Activated naive CD8-positive, alpha-beta T cell treated with anti-CD3 and anti-CD28 coated beads for 36 hours (primary cell): Measurements from ENCODE around the gene CCDC30. TPM values are rescaled to one million over a fixed set of nuclear protein-coding genes. Genes with fewer than 3 reads are reported as not detected.
A peak's percentile ranks its signal among the peaks of the same experiment; 100 is the strongest.
"Not testable (repeated sequence)": the region's sequence is repeated elsewhere in the genome, so short reads cannot be mapped to it uniquely, and the experiment has no call there.

ENCODE experiments used
- DNase-seq: peaks from one replicate; pipeline ENCODE4 v3.0.0; 2021
- H3K27ac Mint-ChIP-seq: one replicate; pipeline ENCODE4 v1.8.0; 2022; ENCODE audit warnings: mild to moderate bottlenecking, moderate library complexity, mixed read lengths
- H3K27me3 Mint-ChIP-seq: one replicate; pipeline ENCODE4 v1.8.0; 2022; ENCODE audit warnings: mild to moderate bottlenecking, mixed read lengths
- H3K36me3 Mint-ChIP-seq: one replicate; pipeline ENCODE4 v1.8.0; 2021; ENCODE audit warnings: mild to moderate bottlenecking, mixed read lengths
- H3K4me1 Mint-ChIP-seq: one replicate; pipeline ENCODE4 v1.8.0; 2021; ENCODE audit warnings: mixed read lengths
- H3K4me3 Mint-ChIP-seq: one replicate; pipeline ENCODE4 v1.8.0; 2022; ENCODE audit warnings: mild to moderate bottlenecking, moderate library complexity, mixed read lengths
- H3K9me3 Mint-ChIP-seq: one replicate; pipeline ENCODE4 v1.8.0; 2022; ENCODE audit warnings: mixed read lengths
- total RNA-seq, 2 experiments: library from RNA; stranded (reverse); gene quantifications; one replicate each; pipeline ENCODE4 v1.2.3, GENCODE V29; 2021

The CCDC30 gene
- total RNA-seq, 2 experiments from 2014 or later: 0.72 to 1.0 TPM

DNA sequence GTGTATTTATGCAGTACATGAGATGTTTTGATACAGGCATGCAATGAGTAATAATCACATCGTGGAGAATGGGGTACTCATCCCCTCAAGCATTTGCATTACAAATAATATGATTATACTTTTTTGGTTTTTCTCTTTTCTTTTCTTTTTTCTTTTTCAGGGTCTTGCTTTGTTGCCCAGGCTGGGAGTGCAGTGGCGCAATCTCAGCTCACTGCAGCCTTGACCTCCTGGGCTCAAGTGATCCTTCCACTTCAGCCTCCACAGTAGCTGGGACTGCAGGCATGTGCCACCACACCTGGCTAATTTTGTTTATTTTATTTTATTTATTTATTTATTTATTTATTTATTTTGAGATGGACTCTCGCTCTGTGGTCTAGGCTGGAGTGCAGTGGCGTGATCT lies 158.1 kb downstream of the CCDC30 start:
- not testable (repeated sequence) for DNase-seq, H3K9me3 Mint-ChIP-seq, H3K27ac Mint-ChIP-seq, H3K4me3 Mint-ChIP-seq, H3K27me3 Mint-ChIP-seq, H3K4me1 Mint-ChIP-seq, H3K36me3 Mint-ChIP-seq

DNA sequence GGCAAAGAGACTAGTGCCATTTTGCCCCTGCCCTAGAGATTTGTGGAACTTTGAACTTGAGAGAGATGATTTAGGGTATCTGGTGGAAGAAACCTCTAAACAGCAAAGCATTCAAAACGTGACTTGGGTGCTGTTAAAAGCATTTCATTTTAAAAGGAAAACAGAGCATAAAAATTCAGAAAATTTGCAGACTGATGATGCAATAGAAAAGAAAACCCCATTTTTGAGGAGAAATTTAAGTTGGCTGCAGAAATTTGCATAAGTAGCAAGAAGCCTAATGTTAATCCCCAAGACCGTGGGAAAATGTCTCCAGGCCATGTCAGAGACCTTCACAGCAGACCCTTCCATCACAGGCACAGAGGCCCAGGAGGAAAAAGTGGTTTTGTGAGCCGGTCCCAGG lies 164.1 kb downstream of the CCDC30 start:
- not testable (repeated sequence) for H3K4me1 Mint-ChIP-seq, H3K9me3 Mint-ChIP-seq, H3K4me3 Mint-ChIP-seq, H3K36me3 Mint-ChIP-seq, H3K27me3 Mint-ChIP-seq, H3K27ac Mint-ChIP-seq, DNase-seq

DNA sequence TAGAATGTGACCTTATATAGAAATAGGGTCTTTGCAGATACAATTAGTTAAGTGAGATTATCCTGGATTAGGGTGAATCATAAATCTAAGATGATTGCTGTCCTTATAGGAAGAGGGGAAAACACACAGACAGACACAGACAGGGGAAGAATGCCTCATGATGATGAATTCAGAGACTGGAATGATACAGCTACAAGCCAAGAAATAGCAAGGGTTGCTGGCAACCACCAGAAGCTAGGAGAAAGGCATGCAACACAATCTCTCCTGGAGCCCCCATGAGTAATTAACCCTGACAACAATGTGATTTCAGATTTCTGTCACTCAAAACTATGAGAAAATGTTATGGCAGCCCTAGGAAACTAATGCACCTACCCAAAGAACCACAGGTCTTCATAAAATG lies 176.0 kb downstream of the CCDC30 start:
- no peak overlapping the region for H3K27ac Mint-ChIP-seq
- H3K36me3 Mint-ChIP-seq: no peaks in the 10 kb centered on the region
- DNase-seq: no peak
- H3K4me3 Mint-ChIP-seq: no peak overlapping the region
- no peaks in the 10 kb centered on the region for H3K4me1 Mint-ChIP-seq
- no peaks in the 10 kb centered on the region for H3K27me3 Mint-ChIP-seq
- no peaks in the 10 kb centered on the region for H3K9me3 Mint-ChIP-seq

DNA sequence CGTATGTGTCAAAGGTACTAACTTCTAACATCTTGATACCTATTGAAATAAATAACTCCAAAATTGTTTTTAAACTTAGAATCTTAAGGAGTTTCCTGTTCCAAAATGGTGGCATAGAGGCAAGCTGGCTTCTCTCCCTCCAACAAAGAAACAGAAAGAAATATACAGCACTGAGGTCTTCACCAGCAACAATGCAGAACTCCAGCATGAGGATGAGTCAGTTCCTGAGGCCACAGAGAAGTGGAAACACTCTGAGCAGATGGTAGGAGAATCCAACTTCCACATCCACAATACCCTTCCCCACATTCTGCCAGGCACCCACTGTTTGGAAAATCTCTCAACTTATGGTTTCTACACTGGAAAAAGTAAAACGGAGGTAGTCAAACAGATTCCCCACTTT lies 183.0 kb downstream of the CCDC30 start:
- Mint-ChIP-seq H3K4me1 (no peaks in the 10 kb centered on the region), H3K36me3 (peaks cover 12% of the 10 kb centered on the region), H3K9me3 (peaks cover 11% of the 10 kb centered on the region), H3K27ac (no peak overlapping the region), H3K27me3 (no peaks in the 10 kb centered on the region), H3K4me3 (no peak overlapping the region)
- no peak for DNase-seq

DNA sequence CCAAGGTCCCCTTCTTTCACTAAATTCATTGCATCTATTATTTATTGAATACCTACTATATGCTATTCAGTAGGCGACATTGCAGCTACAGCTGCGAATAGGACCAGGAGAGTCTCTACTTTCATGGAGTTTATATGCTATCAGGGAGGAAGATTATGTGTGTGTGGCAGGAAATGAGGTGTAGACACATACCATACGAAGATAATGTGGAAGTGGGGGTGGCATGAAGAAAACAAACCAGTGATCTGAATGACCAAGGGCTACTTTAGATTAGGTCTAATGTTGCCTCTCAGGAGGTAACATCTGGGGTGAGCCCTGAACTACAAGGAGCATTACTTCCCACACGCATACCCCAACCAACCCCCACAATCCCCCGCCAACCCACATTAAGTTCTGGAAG lies 194.1 kb downstream of the CCDC30 start:
- peaks cover 35% of the 10 kb centered on the region for H3K4me1 Mint-ChIP-seq
- no peaks in the 10 kb centered on the region for H3K27me3 Mint-ChIP-seq
- peaks cover 31% of the 10 kb centered on the region for H3K36me3 Mint-ChIP-seq
- H3K9me3 Mint-ChIP-seq: peaks cover 3% of the 10 kb centered on the region
- DNase-seq: no peak
- peak overlapping the region; percentile 95 for H3K4me3 Mint-ChIP-seq
- H3K27ac Mint-ChIP-seq: peak overlapping the region; percentile 98

DNA sequence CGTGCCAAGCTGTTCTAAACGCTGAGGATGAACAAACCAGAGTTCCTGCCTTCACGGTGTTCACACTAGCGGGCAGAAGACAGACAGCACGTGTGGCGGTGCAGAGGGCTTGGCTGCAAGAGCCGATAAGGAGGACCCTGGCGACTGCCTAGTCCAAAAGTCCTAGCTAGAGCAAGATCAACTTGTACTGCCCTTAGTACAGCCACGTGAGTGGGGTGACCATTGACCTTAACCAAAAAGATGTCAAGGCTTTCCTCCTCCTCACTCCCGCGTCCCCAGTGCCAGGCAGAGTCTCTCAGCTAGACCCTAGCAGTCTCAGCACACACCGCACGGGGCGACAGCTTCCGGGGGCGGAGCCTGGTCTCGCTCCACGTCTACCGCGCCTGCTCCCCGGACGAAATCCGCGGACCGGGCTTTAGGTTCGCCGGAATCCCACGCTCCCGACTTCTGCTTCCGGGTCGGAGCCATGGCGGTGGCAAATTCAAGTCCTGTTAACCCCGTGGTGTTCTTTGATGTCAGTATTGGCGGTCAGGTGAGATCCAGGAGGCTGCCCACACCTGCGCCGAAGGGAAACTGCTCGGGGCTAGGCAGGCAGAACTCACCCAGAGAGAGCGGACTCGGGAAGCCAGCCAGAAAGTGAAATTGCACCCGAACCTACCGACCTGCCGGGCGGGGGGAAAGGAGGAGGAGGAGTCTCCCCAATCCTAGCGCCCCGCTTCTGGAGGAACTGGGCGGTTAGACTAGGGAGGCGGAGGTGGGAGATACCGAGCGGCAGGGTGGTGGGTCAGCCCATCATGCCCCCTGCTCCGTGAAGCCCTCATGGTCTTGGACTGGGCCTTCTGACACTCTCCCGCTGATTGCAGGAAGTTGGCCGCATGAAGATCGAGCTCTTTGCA lies 195.1 kb downstream of the CCDC30 start, which contains the start of gene PPIH:
Gene PPIH (plus strand): TSS at position 443 of the 896 bp plus-strand sequence. CDS start 24 bp downstream, at position 467.
- Mint-ChIP-seq H3K4me3 (peak within 1 kb of the TSS; percentile 95), H3K9me3 (peaks cover 3% of the 10 kb centered on the region), H3K36me3 (peaks cover 31% of the 10 kb centered on the region), H3K27ac (peak within 1 kb of the TSS; percentile 98), H3K27me3 (no peaks in the 10 kb centered on the region), H3K4me1 (peaks cover 35% of the 10 kb centered on the region)
- DNase-seq: peak; percentile 97

DNA sequence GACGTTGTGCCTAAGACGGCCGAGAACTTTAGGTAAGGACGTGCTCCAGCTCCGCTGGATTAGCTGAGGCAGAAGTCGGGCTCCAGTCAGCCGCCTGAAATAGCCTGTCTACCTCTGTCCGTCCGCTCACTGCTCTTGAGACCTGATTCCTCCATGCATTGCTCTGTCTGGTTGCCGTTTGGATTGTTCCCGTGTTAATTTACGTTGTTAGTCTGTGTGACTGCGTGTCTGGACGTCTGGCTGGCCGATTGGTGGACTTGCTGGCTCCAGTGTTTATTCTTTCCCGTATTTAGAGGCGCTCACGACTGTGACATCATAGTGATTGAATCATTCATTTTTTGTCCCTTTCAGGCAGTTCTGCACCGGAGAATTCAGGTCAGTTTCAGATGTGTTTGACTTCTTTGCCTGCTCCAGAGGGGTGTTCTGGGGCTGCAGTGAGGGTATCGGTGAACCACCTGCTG lies 195.8 kb downstream of the CCDC30 start:
- H3K4me1 Mint-ChIP-seq: peaks cover 35% of the 10 kb centered on the region
- H3K27me3 Mint-ChIP-seq: no peaks in the 10 kb centered on the region
- peaks cover 34% of the 10 kb centered on the region for H3K36me3 Mint-ChIP-seq
- peak overlapping the region; percentile 98 for H3K27ac Mint-ChIP-seq
- H3K4me3 Mint-ChIP-seq: peak overlapping the region; percentile 95
- DNase-seq: no peak
- peaks cover 3% of the 10 kb centered on the region for H3K9me3 Mint-ChIP-seq

DNA sequence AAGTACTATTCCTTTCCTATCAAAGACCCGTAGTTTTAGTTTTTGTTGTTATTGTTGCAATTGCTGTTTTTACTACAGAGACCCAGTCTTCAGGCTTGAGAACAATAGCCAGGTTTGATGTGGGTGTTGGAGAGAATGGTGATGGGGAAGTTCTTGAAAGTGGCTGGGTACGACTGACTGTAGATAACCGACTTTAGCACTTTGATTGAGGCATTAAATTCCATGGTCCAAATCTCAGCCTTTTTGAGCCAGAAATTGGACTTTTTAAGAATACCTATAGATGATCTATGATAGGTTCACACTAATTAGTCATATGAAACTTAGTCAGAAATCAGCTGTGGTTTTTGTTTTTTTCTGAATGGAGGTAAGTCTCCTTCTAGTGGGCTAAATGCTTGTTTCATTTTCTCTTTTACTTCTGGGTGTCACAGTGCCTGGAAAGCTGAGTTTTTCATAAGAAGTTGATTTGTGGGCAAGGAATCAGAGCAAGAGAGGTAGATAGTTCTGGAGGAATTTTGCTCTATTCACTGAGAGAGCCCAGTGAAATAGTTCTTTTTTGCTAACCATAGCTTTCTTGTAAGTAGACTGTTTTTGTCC lies 197.9 kb downstream of the CCDC30 start:
- no peaks in the 10 kb centered on the region for H3K27me3 Mint-ChIP-seq
- H3K27ac Mint-ChIP-seq: peak overlapping the region; percentile 79
- DNase-seq: no peak
- peaks cover 35% of the 10 kb centered on the region for H3K4me1 Mint-ChIP-seq
- H3K4me3 Mint-ChIP-seq: peak overlapping the region; percentile 53
- H3K36me3 Mint-ChIP-seq: peaks cover 39% of the 10 kb centered on the region
- H3K9me3 Mint-ChIP-seq: peaks cover 3% of the 10 kb centered on the region

DNA sequence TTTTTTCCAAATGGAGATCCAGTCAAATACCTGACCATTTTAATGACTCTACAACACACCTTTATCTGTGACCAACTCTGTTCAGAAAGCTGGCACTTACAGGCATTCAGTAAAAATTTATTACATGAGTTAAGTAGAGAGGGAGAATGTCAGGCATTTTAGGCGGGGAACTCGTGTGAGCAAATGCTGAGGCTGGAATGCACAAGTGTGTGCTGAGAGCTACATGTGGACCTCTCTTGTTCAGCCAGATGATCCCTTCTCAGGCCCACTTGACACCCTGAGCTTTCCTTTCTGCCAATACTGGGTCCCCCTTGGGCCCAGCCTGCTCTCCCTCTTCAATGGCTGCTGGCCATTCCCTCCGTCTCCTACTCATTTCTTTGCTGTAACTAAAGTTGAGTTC lies 206.8 kb downstream of the CCDC30 start:
- H3K4me3 Mint-ChIP-seq: no peak overlapping the region
- H3K9me3 Mint-ChIP-seq: no peaks in the 10 kb centered on the region
- H3K27me3 Mint-ChIP-seq: no peaks in the 10 kb centered on the region
- no peak overlapping the region for H3K27ac Mint-ChIP-seq
- H3K4me1 Mint-ChIP-seq: no peaks in the 10 kb centered on the region
- DNase-seq: no peak
- peaks cover 32% of the 10 kb centered on the region for H3K36me3 Mint-ChIP-seq

DNA sequence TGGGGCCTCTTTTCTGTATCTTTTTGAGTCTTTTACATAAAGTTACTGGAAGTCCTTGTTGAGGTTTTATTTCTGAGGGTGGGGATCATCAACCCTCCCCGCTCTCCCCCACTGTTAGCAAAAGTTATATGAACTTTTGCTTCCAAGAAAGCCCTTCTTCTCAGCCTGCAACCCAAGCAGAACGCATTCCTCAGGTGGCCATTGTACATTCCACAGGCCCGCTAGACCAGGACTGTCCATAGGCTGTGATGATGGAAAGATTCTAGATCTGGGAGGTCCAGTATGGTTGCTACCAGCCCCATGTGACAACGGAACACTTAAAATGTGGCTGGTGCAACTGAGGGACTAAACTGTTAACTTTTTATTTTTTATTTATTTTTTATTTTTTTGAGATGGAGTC lies 207.3 kb downstream of the CCDC30 start:
- Mint-ChIP-seq H3K9me3 (no peaks in the 10 kb centered on the region), H3K27ac (no peak overlapping the region), H3K27me3 (no peaks in the 10 kb centered on the region), H3K4me1 (no peaks in the 10 kb centered on the region), H3K36me3 (peaks cover 32% of the 10 kb centered on the region), H3K4me3 (no peak overlapping the region)
- no peak for DNase-seq

DNA sequence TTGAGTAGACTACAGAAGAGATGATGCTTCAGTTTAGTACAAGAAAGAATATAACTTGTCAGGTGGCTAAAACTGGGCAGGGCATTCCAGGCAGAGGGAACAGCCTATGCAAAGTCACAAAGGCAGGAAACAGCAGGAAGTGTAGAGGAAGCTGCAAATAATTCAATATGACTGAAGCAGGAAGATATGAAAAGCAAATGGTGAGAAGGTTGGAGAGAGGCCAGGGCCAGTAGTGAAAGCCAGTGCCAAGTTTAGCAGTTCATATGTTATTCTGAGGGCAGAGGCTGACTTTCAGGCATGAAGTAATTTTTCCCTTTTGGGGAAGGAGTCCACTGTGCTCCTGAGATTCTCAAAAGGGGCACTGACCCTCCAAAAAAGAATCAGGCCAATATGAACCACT lies 211.1 kb downstream of the CCDC30 start:
- peaks cover 3% of the 10 kb centered on the region for H3K4me1 Mint-ChIP-seq
- DNase-seq: no peak
- H3K4me3 Mint-ChIP-seq: no peak overlapping the region
- no peaks in the 10 kb centered on the region for H3K9me3 Mint-ChIP-seq
- peaks cover 28% of the 10 kb centered on the region for H3K36me3 Mint-ChIP-seq
- H3K27ac Mint-ChIP-seq: no peak overlapping the region
- H3K27me3 Mint-ChIP-seq: no peaks in the 10 kb centered on the region

DNA sequence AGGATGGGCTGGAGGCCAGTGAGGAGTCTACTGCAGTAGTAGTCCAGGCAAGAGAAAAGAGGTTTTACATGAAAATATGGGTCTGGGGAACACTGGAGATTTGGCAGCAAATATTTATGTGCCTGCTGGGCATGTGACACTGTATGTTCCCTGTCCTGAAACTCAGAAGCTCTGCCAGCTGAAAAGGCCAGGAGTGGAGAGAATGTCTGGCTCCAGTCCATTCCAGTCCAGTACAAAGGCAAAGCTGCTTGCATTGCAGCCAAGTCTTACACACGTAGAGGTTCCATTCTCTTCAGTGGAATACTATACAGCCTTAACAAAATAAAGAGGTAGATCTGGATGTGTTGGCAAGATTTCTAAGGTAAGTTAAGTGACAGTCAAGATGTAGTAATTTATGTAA lies 211.6 kb downstream of the CCDC30 start:
- H3K9me3 Mint-ChIP-seq: no peaks in the 10 kb centered on the region
- peaks cover 3% of the 10 kb centered on the region for H3K4me1 Mint-ChIP-seq
- no peak overlapping the region for H3K27ac Mint-ChIP-seq
- DNase-seq: no peak
- no peak overlapping the region for H3K4me3 Mint-ChIP-seq
- no peaks in the 10 kb centered on the region for H3K27me3 Mint-ChIP-seq
- peaks cover 28% of the 10 kb centered on the region for H3K36me3 Mint-ChIP-seq

DNA sequence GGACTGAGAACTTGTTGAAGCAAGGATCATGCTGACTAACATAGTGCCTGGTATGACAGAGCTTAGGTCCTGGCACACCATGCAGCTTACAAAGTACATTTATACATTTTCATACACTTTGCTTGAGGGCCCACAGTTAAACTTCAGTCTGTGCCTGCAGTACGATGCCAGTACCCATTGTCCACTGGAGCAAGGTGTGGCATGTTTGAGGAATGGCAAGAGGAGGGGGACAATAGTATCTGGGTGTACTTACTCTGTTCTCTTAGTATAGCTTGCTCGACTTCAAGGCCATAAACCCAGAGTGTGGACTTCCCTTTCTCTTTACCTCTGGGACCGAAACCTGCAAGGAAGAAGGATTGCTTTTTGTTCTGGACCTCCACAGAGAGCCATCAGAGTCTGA lies 212.4 kb downstream of the CCDC30 start:
- peaks cover 8% of the 10 kb centered on the region for H3K4me1 Mint-ChIP-seq
- H3K9me3 Mint-ChIP-seq: no peaks in the 10 kb centered on the region
- no peak overlapping the region for H3K4me3 Mint-ChIP-seq
- no peak overlapping the region for H3K27ac Mint-ChIP-seq
- H3K27me3 Mint-ChIP-seq: no peaks in the 10 kb centered on the region
- peaks cover 23% of the 10 kb centered on the region for H3K36me3 Mint-ChIP-seq
- no peak for DNase-seq

DNA sequence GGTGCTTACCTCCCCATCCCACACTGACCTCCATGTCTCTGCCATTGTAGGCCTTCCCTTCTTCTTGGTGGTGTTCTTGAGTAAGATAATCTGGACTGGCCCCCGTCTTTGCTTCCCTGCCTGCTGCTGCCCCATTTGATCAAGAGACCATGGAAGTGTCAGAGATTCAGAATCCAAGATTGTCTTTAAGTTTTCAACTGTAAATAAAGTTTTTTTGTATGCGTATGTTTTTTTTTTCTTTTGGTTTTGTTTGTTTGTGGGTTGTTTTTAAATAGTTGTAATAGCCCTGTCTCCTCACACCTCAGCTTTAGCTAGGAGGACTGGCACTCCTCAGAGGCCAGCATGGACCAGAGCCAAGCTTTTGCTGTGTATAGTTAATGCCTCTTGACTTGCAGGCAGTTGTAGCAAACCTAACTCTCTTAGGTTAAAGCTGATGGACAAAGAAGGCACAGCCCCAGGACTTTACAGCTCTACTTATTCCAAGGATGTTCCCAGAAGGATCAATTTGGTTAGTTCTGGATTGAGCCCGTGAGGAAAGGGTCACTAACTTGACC lies 213.5 kb downstream of the CCDC30 start:
- Mint-ChIP-seq H3K27ac (no peak overlapping the region), H3K36me3 (peaks cover 29% of the 10 kb centered on the region), H3K4me3 (no peak overlapping the region), H3K9me3 (no peaks in the 10 kb centered on the region), H3K27me3 (no peaks in the 10 kb centered on the region), H3K4me1 (peaks cover 15% of the 10 kb centered on the region)
- DNase-seq: no peak

DNA sequence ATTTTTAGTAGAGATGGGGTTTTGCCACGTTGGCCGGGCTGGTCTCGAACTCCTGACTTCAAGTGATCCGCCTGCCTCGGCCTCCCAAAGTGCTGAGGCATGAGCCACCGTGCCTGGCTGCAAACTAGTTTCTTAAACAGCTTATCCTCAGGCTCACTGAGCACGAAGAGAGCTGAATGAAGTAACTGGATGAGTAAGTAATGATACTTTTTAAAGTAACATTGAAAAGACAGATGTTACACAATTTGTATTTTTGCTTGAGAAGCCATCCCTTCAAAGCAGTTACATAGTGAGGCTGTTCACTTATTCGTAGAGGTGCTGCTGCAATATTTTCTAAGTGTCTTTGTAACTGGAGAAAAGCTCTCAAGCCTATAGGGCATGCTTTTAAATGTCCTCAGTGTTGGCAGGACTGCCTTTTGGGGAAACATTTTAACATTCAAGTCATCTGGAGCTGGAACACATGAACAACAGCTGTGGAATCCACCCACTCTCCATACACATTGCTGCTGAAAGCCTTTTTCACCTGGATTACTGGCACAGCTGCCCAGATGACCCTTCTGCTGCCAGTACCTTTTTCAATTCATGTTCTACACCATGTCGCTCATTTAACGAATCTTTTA lies 216.4 kb downstream of the CCDC30 start:
- H3K27ac Mint-ChIP-seq: no peak overlapping the region
- H3K9me3 Mint-ChIP-seq: no peaks in the 10 kb centered on the region
- no peak for DNase-seq
- peaks cover 25% of the 10 kb centered on the region for H3K4me1 Mint-ChIP-seq
- peaks cover 3% of the 10 kb centered on the region for H3K27me3 Mint-ChIP-seq
- H3K4me3 Mint-ChIP-seq: no peak overlapping the region
- peaks cover 31% of the 10 kb centered on the region for H3K36me3 Mint-ChIP-seq
